ELR (cell line): ENCODE results near the gene CALML6.

Source experiments
- DNase-seq: peaks from one replicate; pipeline ENCODE4 v3.0.0-alpha.2; 2015; ENCODE audit warnings: low read depth

Gene CALML6

DNA sequence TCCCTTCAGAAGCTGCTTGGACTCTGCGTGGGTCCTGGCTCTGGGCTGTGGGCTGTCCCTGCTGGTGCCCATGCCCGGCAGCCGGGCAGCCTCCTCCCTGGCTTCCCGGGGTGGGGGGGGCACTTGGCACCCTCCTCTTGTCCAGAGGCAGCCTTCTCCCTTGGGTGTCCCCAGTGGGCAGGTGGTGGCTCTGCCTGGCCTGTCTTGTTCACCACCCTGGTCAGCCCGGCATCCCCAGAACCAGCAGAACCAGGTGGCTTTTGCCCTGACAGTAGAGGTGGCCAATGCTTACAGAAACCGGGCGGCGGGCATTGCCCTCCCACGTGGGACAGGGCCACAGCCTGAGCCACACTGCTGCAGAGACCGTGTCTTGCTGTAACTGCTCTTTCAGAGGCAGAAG, 50.5 kb downstream of the CALML6 start:
- no peak for DNase-seq

DNA sequence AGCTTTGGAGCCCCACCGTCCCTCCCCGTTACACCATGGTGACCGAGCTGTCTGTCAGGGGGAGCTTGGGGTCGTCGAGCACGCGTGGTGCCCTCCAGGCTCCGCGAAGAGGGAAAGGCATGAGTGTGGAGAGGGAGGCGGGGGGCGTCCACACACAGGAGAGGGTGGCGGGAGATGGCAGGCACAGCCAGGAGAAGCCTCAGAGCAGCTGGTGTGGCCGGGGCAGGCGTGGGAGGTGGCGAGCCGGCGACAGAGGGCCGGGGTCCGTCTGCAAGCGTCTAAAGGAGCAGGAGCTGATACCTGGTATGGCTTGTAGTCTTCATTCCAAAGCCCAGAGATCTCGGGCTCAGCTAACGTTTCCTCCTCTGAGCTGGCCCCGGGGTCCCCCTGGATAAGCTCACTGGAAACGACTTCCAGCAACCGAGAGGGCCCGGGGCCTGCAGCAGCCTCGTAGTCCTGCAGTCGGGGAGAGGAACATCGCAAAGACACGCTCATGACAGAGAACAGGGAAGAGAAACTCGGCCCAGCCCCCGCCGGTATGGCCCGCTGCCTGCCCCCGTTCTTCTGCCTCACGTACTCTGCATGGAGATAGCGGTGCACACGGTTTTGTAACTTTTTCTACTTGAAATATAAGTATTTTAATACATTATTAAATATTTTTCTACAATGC, 51.1 kb downstream of the CALML6 start:
- DNase-seq, result no peak
